Lower lobe of right lung (tissue), 2 donors: ENCODE results near the gene FGF1. TPM values are rescaled to one million over a fixed set of nuclear protein-coding genes. Genes with fewer than 3 reads are reported as not detected.

Experiments
- ATAC-seq, 2 donors: fragments of 200-7000 bp; cut with Tn5 transposase; one replicate each; pipeline ENCODE4 v1.9.1; 2020 to 2022; ENCODE audit warnings: mild to moderate bottlenecking in 2 of 2, moderate library complexity in 2 of 2
- DNase-seq: peaks from one replicate; pipeline ENCODE4 v3.0.0-alpha.2; 2020
- H3K27ac ChIP-seq: fragments of 200-600 bp; one replicate; pipeline ENCODE4 v1.8.0; 2022
- H3K27me3 ChIP-seq: fragments of 200-600 bp; one replicate; pipeline ENCODE4 v1.8.0; 2022; ENCODE audit warnings: low read depth
- H3K36me3 ChIP-seq: fragments of 200-600 bp; one replicate; pipeline ENCODE4 v1.8.0; 2022; ENCODE audit warnings: mild to moderate bottlenecking
- H3K4me1 ChIP-seq: fragments of 200-600 bp; one replicate; pipeline ENCODE4 v1.8.0; 2022
- H3K4me3 ChIP-seq: fragments of 200-600 bp; one replicate; pipeline ENCODE4 v1.8.0; 2022; ENCODE audit warnings: mild to moderate bottlenecking
- H3K9me3 ChIP-seq: fragments of 200-600 bp; one replicate; pipeline ENCODE4 v1.8.0; 2022
- intact Hi-C: fragments of 100-400 bp; cut with DNase I; formaldehyde crosslinking; loops from one replicate; pipeline ENCODE4 v1.11.0; 2022
- total RNA-seq: library from RNA; stranded (reverse); fragmentation: NEBNext Ultra II Directional; extraction: Animal tissue kit (Norgen Biotek cat#: 25700); gene quantifications from one replicate; pipeline ENCODE4 v1.2.1, GENCODE V29; 2021
- TF ChIP-seq, protein P1 (sequence below): fragments of 200-600 bp; IDR thresholded peaks from one replicate; pipeline ENCODE4 v1.8.0; 2022; ENCODE audit warnings: antibody characterized with exemption, mild to moderate bottlenecking
- donor health status: DM: no; HTN: yes; CAD: no; lungs with severe emphysema.

Gene FGF1
- total RNA-seq, 1 donor from 2014 or later = 0.97 TPM

DNA sequence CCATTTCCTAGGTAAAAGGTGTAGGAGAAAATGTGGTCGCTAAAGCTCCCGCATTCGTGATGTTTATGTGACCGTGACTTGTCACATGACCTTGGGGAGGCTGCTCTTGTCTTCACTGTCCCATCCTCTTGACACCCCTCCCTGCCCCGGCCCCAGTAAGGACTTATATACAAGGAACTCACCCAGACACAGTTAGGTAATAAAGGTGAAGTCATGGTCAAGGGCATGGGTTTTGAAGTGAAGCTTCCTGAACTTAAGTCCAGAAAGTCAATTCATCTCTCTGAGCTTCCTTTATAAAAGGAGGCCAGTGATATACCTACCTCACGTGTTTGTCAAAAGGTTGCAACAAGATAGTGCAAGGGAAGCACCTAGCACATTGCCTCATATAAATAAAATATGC, 17.6 kb downstream of the FGF1 start:
- DNase-seq = no peak
- H3K9me3 ChIP-seq = no peaks in the 10 kb centered on the region
- TF ChIP-seq, protein P1, sequence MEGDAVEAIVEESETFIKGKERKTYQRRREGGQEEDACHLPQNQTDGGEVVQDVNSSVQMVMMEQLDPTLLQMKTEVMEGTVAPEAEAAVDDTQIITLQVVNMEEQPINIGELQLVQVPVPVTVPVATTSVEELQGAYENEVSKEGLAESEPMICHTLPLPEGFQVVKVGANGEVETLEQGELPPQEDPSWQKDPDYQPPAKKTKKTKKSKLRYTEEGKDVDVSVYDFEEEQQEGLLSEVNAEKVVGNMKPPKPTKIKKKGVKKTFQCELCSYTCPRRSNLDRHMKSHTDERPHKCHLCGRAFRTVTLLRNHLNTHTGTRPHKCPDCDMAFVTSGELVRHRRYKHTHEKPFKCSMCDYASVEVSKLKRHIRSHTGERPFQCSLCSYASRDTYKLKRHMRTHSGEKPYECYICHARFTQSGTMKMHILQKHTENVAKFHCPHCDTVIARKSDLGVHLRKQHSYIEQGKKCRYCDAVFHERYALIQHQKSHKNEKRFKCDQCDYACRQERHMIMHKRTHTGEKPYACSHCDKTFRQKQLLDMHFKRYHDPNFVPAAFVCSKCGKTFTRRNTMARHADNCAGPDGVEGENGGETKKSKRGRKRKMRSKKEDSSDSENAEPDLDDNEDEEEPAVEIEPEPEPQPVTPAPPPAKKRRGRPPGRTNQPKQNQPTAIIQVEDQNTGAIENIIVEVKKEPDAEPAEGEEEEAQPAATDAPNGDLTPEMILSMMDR = no peak
- intact Hi-C loops = no loop called here
- H3K36me3 ChIP-seq = no peaks in the 10 kb centered on the region
- no peak overlapping the region for H3K27ac ChIP-seq
- no peak overlapping the region for H3K4me3 ChIP-seq
- ATAC-seq = no peak
- no peaks in the 10 kb centered on the region for H3K27me3 ChIP-seq
- H3K4me1 ChIP-seq = no peaks in the 10 kb centered on the region

DNA sequence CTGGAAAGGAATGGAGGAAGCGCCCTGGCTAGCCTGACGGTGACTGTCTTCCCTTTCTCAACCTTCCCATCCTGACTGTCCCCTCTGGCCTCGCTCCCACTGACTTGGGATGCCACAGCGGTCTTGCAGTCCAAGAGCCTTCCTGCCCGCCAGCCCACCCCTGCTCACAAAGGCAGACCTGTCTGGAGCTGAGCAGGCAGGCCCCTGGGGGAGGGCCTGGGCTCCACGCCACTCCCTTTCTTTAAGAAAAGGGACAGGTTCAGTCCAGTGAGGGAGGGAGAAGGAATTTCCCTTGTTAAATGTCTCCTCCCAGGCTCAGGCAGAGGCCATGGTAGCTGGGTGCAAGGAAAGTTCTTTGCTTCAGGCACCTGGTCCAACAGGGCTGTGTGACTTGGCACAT, 18.1 kb downstream of the FGF1 start:
- Histone ChIP-seq H3K4me1 (no peaks in the 10 kb centered on the region), H3K4me3 (no peak overlapping the region), H3K9me3 (no peaks in the 10 kb centered on the region), H3K27me3 (no peaks in the 10 kb centered on the region), H3K36me3 (no peaks in the 10 kb centered on the region), H3K27ac (no peak overlapping the region)
- DNase-seq (no peak), ATAC-seq (no peak)
- TF ChIP-seq, protein P1 = no peak
- intact Hi-C loops = no loop called here

DNA sequence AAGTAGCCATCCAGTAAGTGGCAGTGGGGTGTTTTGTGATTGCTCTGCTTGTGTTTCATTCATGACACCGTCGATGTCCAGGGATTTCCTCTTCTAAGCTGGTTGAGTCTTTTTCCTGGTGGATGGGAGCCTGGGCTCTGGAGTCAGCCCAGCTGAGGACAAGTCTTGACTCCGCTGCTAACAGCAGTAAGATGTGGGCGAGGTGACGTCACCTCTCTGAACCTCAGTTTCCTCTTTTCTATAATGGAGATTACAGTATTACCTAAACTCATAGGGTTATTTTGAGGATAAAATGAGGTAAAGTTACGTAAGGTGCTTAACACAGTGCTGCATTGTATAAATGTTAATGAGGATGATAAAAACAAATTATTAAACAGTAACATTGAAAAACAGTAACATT, 21.3 kb downstream of the FGF1 start:
- H3K36me3 ChIP-seq = no peaks in the 10 kb centered on the region
- peak; percentile 55 for DNase-seq
- peak in 1 of 2 donors; percentile 33 for ATAC-seq
- H3K27me3 ChIP-seq = no peaks in the 10 kb centered on the region
- no peak overlapping the region for H3K27ac ChIP-seq
- no peak overlapping the region for H3K4me3 ChIP-seq
- intact Hi-C loops = no loop called here
- TF ChIP-seq, protein P1 = no peak
- no peaks in the 10 kb centered on the region for H3K9me3 ChIP-seq
- H3K4me1 ChIP-seq = no peaks in the 10 kb centered on the region

DNA sequence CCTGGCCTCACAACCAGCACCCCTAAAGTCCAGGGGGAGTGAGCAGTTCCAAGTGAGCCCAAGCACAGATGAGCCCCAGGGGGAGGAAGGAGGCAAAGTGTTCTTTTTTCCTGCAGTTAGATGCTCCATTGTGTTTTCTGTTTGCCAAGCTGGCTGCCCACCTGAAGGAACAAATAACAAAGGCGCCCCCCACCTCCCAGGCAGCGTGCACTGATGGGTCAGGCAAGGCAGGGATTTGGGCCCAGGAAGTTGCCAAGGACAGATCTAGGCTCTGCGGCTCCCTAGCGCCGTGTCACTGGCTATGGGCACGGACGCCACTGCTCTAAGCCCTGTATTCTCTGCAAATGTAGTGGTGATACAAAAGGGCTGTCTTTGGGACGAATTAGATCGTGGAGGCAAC, 21.8 kb downstream of the FGF1 start:
- Histone ChIP-seq H3K36me3 (no peaks in the 10 kb centered on the region), H3K27me3 (no peaks in the 10 kb centered on the region), H3K4me1 (no peaks in the 10 kb centered on the region), H3K9me3 (no peaks in the 10 kb centered on the region), H3K4me3 (no peak overlapping the region), H3K27ac (no peak overlapping the region)
- intact Hi-C loops = no loop called here
- no peak for ATAC-seq
- TF ChIP-seq, protein P1 = no peak
- DNase-seq = no peak

DNA sequence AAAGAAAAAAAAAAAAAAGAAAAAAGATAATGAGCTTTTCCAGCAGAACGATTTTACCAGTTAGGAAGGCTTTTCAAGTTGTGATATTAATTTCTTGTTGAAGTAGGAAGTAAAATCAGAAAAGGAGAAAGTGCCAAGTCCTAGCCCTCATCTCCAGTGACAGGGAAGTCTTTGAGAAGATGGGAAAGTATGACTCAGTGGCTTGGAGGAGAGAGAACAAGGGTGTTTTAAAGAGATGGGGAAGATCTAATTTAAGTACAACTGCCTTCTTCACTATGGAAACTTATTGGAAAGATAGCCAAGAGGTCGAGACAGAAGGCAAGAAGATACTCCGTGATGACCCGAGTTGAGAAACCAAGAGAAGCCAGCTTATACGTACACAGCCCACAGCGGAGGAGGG, 22.6 kb downstream of the FGF1 start:
- Histone ChIP-seq H3K4me1 (no peaks in the 10 kb centered on the region), H3K36me3 (no peaks in the 10 kb centered on the region), H3K27me3 (no peaks in the 10 kb centered on the region), H3K9me3 (no peaks in the 10 kb centered on the region), H3K4me3 (no peak overlapping the region), H3K27ac (no peak overlapping the region)
- DNase-seq (no peak), ATAC-seq (no peak)
- intact Hi-C loops = no loop called here
- TF ChIP-seq, protein P1 = no peak

DNA sequence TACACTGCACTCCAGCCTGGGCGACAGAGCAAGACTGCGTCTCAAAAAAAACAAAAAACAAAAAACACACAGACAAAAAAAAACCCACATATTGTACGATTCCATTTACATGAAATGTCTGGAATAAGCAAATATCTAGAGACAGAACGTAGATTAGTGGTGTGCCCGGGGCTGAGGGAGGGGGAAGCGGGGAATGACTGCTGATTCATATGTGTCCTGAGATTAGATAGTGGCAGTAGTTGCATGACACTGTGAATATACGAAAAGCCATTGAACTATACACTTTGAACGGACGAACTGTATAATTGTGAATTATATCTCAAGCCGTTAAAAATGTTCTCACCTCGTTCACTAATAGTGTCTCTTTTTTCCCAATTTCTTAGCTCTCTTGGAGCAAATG, 23.9 kb downstream of the FGF1 start:
- no peaks in the 10 kb centered on the region for H3K36me3 ChIP-seq
- no peaks in the 10 kb centered on the region for H3K27me3 ChIP-seq
- H3K27ac ChIP-seq = no peak overlapping the region
- intact Hi-C loops = no loop called here
- DNase-seq = no peak
- no peak overlapping the region for H3K4me3 ChIP-seq
- no peaks in the 10 kb centered on the region for H3K4me1 ChIP-seq
- TF ChIP-seq, protein P1 = no peak
- ATAC-seq = no peak
- H3K9me3 ChIP-seq = no peaks in the 10 kb centered on the region
